PC-9 (cell line): ENCODE results near the gene KRTAP19-3.

Source experiments
- EZH2 ChIP-seq: fragments of 200-600 bp; sonication (generic); IDR thresholded peaks from 2 replicates; pipeline ENCODE4 v1.8.0; 2017; ENCODE audit warnings: antibody characterized with exemption, low read depth
- TF ChIP-seq, protein P1 (sequence below): fragments of 200-600 bp; sonication (generic); conservative IDR thresholded peaks from 2 replicates; pipeline ENCODE4 v1.6.1; 2017; ENCODE audit warnings: mixed run types, antibody characterized with exemption, mild to moderate bottlenecking, moderate library complexity

DNA sequence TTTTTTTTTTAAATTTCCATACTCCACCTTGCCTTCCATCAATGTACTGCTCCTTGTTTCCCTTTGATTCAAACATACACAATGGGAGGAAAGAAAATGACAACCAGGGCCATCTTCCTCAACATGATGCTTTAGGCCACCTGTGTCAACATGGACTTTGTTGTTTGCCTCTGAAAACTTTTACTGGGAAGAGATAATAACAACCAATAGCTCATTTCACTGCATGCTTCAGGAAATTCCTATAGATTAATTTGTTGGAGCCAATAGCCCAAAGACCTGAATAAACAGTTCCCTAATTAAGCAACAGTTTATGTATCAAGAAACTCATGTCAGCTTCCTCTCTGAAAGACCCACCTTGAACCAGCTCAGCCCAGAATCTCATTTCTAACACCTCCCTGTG is 48.6 kb downstream of the KRTAP19-3 start:
- TF ChIP-seq, protein P1, sequence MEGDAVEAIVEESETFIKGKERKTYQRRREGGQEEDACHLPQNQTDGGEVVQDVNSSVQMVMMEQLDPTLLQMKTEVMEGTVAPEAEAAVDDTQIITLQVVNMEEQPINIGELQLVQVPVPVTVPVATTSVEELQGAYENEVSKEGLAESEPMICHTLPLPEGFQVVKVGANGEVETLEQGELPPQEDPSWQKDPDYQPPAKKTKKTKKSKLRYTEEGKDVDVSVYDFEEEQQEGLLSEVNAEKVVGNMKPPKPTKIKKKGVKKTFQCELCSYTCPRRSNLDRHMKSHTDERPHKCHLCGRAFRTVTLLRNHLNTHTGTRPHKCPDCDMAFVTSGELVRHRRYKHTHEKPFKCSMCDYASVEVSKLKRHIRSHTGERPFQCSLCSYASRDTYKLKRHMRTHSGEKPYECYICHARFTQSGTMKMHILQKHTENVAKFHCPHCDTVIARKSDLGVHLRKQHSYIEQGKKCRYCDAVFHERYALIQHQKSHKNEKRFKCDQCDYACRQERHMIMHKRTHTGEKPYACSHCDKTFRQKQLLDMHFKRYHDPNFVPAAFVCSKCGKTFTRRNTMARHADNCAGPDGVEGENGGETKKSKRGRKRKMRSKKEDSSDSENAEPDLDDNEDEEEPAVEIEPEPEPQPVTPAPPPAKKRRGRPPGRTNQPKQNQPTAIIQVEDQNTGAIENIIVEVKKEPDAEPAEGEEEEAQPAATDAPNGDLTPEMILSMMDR, result no peak
- no peak for TF ChIP-seq EZH2
